Measurements from ENCODE around the gene SLC25A45.
"Not testable (repeated sequence)": the region's sequence is repeated elsewhere in the genome, so short reads cannot be mapped to it uniquely, and the experiment has no call there.

Gene SLC25A45

GRCh38 chr11:65420979-65421793 is 38.7 kb upstream of the SLC25A45 start:
- peak; percentile 82 for DNase-seq

- DNase-seq, result no peak
Observed at GRCh38 chr11:65420506-65420905, 38.1 kb upstream of the SLC25A45 start.

- DNase-seq, result peak; percentile 48
Observed at GRCh38 chr11:65419772-65420481, 37.5 kb upstream of the SLC25A45 start.

GRCh38 chr11:65419460-65419771 is 37.0 kb upstream of the SLC25A45 start:
- no peak for DNase-seq

- DNase-seq, result peak; percentile 83
Observed at GRCh38 chr11:65418681-65419459, 36.4 kb upstream of the SLC25A45 start.

- no peak for DNase-seq
Observed at GRCh38 chr11:65418431-65418680, 35.9 kb upstream of the SLC25A45 start.

GRCh38 chr11:65417702-65418430 is 35.4 kb upstream of the SLC25A45 start:
- DNase-seq, result no peak

GRCh38 chr11:65416841-65417701 is 34.6 kb upstream of the SLC25A45 start:
- DNase-seq, result no peak

GRCh38 chr11:65416341-65416824 is 33.9 kb upstream of the SLC25A45 start:
- DNase-seq, result peak; percentile 49

- no peak for DNase-seq
Observed at GRCh38 chr11:65415499-65416340, 33.3 kb upstream of the SLC25A45 start.

GRCh38 chr11:65414776-65415498 is 32.5 kb upstream of the SLC25A45 start:
- DNase-seq, result no peak

GRCh38 chr11:65413077-65413664 is 30.7 kb upstream of the SLC25A45 start:
- not testable (repeated sequence) for DNase-seq

- no peak for DNase-seq
Observed at GRCh38 chr11:65412271-65413076, 30.0 kb upstream of the SLC25A45 start.

GRCh38 chr11:65411681-65412070 is 29.2 kb upstream of the SLC25A45 start:
- DNase-seq, result no peak

GRCh38 chr11:65410936-65411680 is 28.7 kb upstream of the SLC25A45 start:
- DNase-seq, result no peak

- DNase-seq, result no peak
Observed at GRCh38 chr11:65404638-65405339, 22.3 kb upstream of the SLC25A45 start.

GRCh38 chr11:65404210-65404609 is 21.8 kb upstream of the SLC25A45 start:
- DNase-seq, result no peak
